ENCODE measurements around the gene TTC12.

- TF ChIP-seq CTCF (IDR thresholded peaks at IDR 0.05) (no peak), EZH2 (IDR thresholded peaks at IDR 0.05; ENCODE audit: borderline replicate concordance, insufficient read depth, low read depth, low read length, poor library complexity, severe bottlenecking) (no peak)
Measured at GRCh38 chr11:113351480-113351879, 37.1 kb downstream of the TTC12 start.

Data from B cell (primary cell).